GM12878 (cell line): ENCODE results near the gene LHFPL4.

Experiments
- ASH2L ChIP-seq: fragments of 300-600, 200-600 bp; sonication (generic); IDR thresholded peaks from 2 replicates; pipeline ENCODE4 v1.6.1; 2017; ENCODE audit warnings: low read depth, mild to moderate bottlenecking, borderline replicate concordance
- CREB1 ChIP-seq: IDR thresholded peaks from 2 replicates; pipeline ENCODE4 v1.6.1; 2012; ENCODE audit warnings: low read depth, mild to moderate bottlenecking, inconsistent platforms
- EP300 ChIP-seq, 2 experiments: fragments of 150-350 bp in 1 of 2; IDR thresholded peaks; 2 replicates each; pipeline ENCODE4 v1.6.1; 2011 to 2012; ENCODE audit warnings: low read depth in 2 of 2, low read length in 2 of 2, borderline replicate concordance in 1 of 2, improper control_type of control experiment in 1 of 2, inconsistent platforms in 1 of 2; ENCODE audit not compliant: control insufficient read depth in 1 of 2
- EZH2 ChIP-seq: IDR thresholded peaks from 2 replicates; pipeline ENCODE4 v1.6.1; 2012; ENCODE audit warnings: low read depth, mild to moderate bottlenecking, control low read depth, inconsistent platforms, low read length, borderline replicate concordance; ENCODE audit not compliant: control insufficient read depth
- JUNB ChIP-seq: IDR thresholded peaks from 2 replicates; pipeline ENCODE4 v1.6.1; 2016; ENCODE audit warnings: antibody characterized with exemption, mild to moderate bottlenecking
- PKNOX1 ChIP-seq: fragments of 450-650 bp; IDR thresholded peaks from 2 replicates; pipeline ENCODE4 v1.6.1; 2016; ENCODE audit warnings: mild to moderate bottlenecking
- RFX5 ChIP-seq: IDR thresholded peaks from 2 replicates; pipeline ENCODE4 v1.6.1; 2011; ENCODE audit warnings: low read depth, low read length, improper control_type of control experiment
- YY1 ChIP-seq: IDR thresholded peaks from 2 replicates; pipeline ENCODE4 v1.6.1; 2011; ENCODE audit warnings: low read depth, mild to moderate bottlenecking, low read length
- TF ChIP-seq, protein P1 (sequence below), 3 experiments: IDR thresholded peaks in 2 of 3; conservative IDR thresholded peaks in 1 of 3; 2 replicates each; pipeline ENCODE4 v1.5.1; 2011; ENCODE audit warnings: low read depth in 3 of 3, low read length in 3 of 3, mild to moderate bottlenecking in 3 of 3, control low read depth in 2 of 3, moderate library complexity in 2 of 3, inconsistent platforms in 1 of 3, mixed read lengths in 1 of 3; ENCODE audit not compliant: control insufficient read depth in 2 of 3, insufficient read depth in 1 of 3; ENCODE audit errors: extremely low read depth in 1 of 3

DNA sequence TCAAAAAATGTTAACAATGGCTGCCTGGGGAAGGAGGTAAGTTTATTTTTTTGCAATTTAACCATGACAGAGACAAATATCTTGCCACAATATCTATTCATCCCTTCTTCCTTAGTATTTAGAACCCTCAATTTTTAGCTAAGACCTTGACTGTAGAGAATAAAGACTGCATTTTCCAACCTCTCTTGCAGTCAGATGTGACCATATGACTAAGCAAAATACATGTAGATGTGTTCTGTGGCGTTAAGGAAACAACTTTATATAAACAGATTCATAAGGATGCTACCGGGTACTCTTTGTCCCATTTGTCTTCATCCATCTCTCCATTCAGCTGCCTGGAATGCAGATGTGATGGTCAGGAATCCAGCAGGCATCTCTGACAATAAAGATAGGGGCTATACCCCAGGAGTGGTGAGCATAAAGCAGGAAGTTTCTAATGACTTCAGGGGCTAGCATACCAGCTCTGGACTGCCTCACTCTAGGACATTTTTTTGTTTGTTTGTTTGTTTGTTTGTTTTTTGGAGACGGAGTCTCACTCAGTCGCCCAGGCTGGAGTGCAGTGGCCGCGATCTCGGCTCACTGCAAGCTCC lies 41.1 kb downstream of the LHFPL4 start:
- TF ChIP-seq JUNB (no peak), PKNOX1 (no peak), EZH2 (no peak), ASH2L (no peak), EP300 (IDR thresholded peaks at IDR 0.05; ENCODE audit: borderline replicate concordance in 1 of 2, control insufficient read depth in 1 of 2, low read depth in 2 of 2, low read length in 2 of 2) (no peak), CREB1 (no peak), RFX5 (no peak), YY1 (no peak)
- TF ChIP-seq, protein P1, sequence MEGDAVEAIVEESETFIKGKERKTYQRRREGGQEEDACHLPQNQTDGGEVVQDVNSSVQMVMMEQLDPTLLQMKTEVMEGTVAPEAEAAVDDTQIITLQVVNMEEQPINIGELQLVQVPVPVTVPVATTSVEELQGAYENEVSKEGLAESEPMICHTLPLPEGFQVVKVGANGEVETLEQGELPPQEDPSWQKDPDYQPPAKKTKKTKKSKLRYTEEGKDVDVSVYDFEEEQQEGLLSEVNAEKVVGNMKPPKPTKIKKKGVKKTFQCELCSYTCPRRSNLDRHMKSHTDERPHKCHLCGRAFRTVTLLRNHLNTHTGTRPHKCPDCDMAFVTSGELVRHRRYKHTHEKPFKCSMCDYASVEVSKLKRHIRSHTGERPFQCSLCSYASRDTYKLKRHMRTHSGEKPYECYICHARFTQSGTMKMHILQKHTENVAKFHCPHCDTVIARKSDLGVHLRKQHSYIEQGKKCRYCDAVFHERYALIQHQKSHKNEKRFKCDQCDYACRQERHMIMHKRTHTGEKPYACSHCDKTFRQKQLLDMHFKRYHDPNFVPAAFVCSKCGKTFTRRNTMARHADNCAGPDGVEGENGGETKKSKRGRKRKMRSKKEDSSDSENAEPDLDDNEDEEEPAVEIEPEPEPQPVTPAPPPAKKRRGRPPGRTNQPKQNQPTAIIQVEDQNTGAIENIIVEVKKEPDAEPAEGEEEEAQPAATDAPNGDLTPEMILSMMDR (IDR thresholded peaks at IDR 0.05 in 2 of 3, conservative IDR thresholded peaks at IDR 0.05 in 1 of 3; ENCODE audit: control insufficient read depth in 2 of 3, extremely low read depth in 1 of 3, insufficient read depth in 1 of 3, low read depth in 3 of 3, low read length in 3 of 3): no peak
